HEK293 (cell line): ENCODE data around the gene CTIF.
A peak's percentile ranks its signal among the peaks of the same experiment; 100 is the strongest.

Source experiments
- CTCF ChIP-seq: fragments of 450-650 bp; formaldehyde crosslinking; IDR thresholded peaks from 2 replicates; pipeline ENCODE4 v1.5.1; 2016; ENCODE audit warnings: missing biosample characterization, missing genetic modification characterization
- ELK4 ChIP-seq: IDR thresholded peaks from 2 replicates; pipeline ENCODE4 v1.6.1; 2011; ENCODE audit warnings: mild to moderate bottlenecking, low read depth, low read length, borderline replicate concordance
- HOXA7 ChIP-seq: sonication (generic); formaldehyde crosslinking; IDR thresholded peaks from 2 replicates; pipeline ENCODE4 v1.8.1; 2022; ENCODE audit warnings: missing genetic modification reagents, borderline replicate concordance
- RBAK ChIP-seq: fragments of 450-650 bp; formaldehyde crosslinking; IDR thresholded peaks from 2 replicates; pipeline ENCODE4 v1.5.1; 2016; ENCODE audit warnings: missing biosample characterization, missing genetic modification characterization
- ZBTB7A ChIP-seq: fragments of 450-650 bp; formaldehyde crosslinking; IDR thresholded peaks from 2 replicates; pipeline ENCODE4 v1.5.1; 2016; ENCODE audit warnings: low read depth, missing biosample characterization, missing genetic modification characterization
- ZFP3 ChIP-seq: fragments of 450-650 bp; formaldehyde crosslinking; IDR thresholded peaks from 2 replicates; pipeline ENCODE4 v1.5.1; 2016; ENCODE audit warnings: low read depth, missing biosample characterization, missing genetic modification characterization
- ZNF133 ChIP-seq: fragments of 450-650 bp; formaldehyde crosslinking; IDR thresholded peaks from 2 replicates; pipeline ENCODE4 v1.5.1; 2016; ENCODE audit warnings: missing biosample characterization, missing genetic modification characterization
- ZNF169 ChIP-seq: fragments of 450-650 bp; formaldehyde crosslinking; IDR thresholded peaks from 2 replicates; pipeline ENCODE4 v1.5.1; 2016; ENCODE audit warnings: missing biosample characterization, missing genetic modification characterization
- ZNF274 ChIP-seq, 2 experiments: fragments of 200-500 bp in 1 of 2; fragments of 450-650 bp in 1 of 2; sonication (Bioruptor generic) in 1 of 2; formaldehyde crosslinking in 1 of 2; IDR thresholded peaks; 2 replicates each; pipeline versions ENCODE4 v1.5.1 to v1.6.1; 2014 to 2016; ENCODE audit warnings: borderline replicate concordance in 1 of 2, inconsistent platforms in 1 of 2, low read length in 1 of 2, missing biosample characterization in 1 of 2, missing genetic modification characterization in 1 of 2
- ZNF362 ChIP-seq: fragments of 450-650 bp; formaldehyde crosslinking; IDR thresholded peaks from 2 replicates; pipeline ENCODE4 v1.5.1; 2016; ENCODE audit warnings: missing biosample characterization, missing genetic modification characterization
- ZNF660 ChIP-seq: fragments of 450-650 bp; IDR thresholded peaks from 2 replicates; pipeline ENCODE4 v1.5.1; 2018; ENCODE audit warnings: missing biosample characterization, mild to moderate bottlenecking, missing genetic modification characterization
- ZNF768 ChIP-seq: fragments of 450-650 bp; formaldehyde crosslinking; IDR thresholded peaks from 2 replicates; pipeline ENCODE4 v1.5.1; 2018; ENCODE audit warnings: missing biosample characterization, mild to moderate bottlenecking, missing genetic modification characterization

GRCh38 chr18:48676756-48677368 lies 138.0 kb downstream of the CTIF start:
- TF ChIP-seq ZBTB7A (tag by site-specific recombination): no peak
- no peak for TF ChIP-seq ZNF169 (tag by site-specific recombination)
- TF ChIP-seq ZFP3 (tag by site-specific recombination): no peak
- TF ChIP-seq ZNF660: no peak; the same call in 1 of the 2 replicates
- TF ChIP-seq ZNF768 (tag by site-specific recombination): no peak
- TF ChIP-seq CTCF (tag by site-specific recombination): peak; percentile 76
- no peak for TF ChIP-seq ZNF274 (IDR thresholded peaks at IDR 0.05; ENCODE audit: low read length)
- TF ChIP-seq ZNF274 (tag by site-specific recombination; IDR thresholded peaks at IDR 0.05; ENCODE audit: borderline replicate concordance): no peak
- no peak for TF ChIP-seq ZNF362 (tag by site-specific recombination)
- TF ChIP-seq ZNF133 (tag by site-specific recombination): no peak
- TF ChIP-seq RBAK (tag by site-specific recombination): no peak
- no peak for TF ChIP-seq ELK4
- no peak for TF ChIP-seq HOXA7 (CRISPR knock-in tag)
